A549 (cell line): Measurements from ENCODE around the gene RIOX2. TPM values are rescaled to one million over a fixed set of nuclear protein-coding genes. Genes with fewer than 3 reads are reported as not detected.
A peak's percentile ranks its signal among the peaks of the same experiment; 100 is the strongest.

ENCODE experiments used
- ATAC-seq, 2 experiments: fragments of 200-7000 bp in 1 of 2; fragments of >200 bp in 1 of 2; cut with Nextera tagmentation in 1 of 2; cut with Tn5 transposase in 1 of 2; 3 replicates each; pipeline versions ENCODE4 v1.8.0 to v1.9.1; 2018 to 2020; ENCODE audit warnings: mild to moderate bottlenecking in 1 of 2, moderate library complexity in 1 of 2
- CTCF ChIA-PET: fragments of 300-600 bp; sonication (Branson Sonifier 250); formaldehyde crosslinking; extraction: SDS; loops from one replicate; lab custom pipeline; 2021; ENCODE audit warnings: antibody characterized with exemption, inconsistent platforms; lab: Yijun Ruan, JAX
- POLR2A ChIA-PET: fragments of 350-600 bp; formaldehyde crosslinking; extraction: SDS; loops from one replicate; lab custom pipeline; 2021; ENCODE audit warnings: antibody characterized with exemption, inconsistent platforms; lab: Yijun Ruan, JAX
- DNase-seq, 2 experiments: peaks; one replicate each; pipeline versions ENCODE4 v3.0.0 to v3.0.0-alpha.2; 2011 to 2016; ENCODE audit warnings: low read depth in 1 of 2, low spot score in 1 of 2
- FAIRE-seq: peaks from 2 replicates; lab custom pipeline; 2011; peaks lifted over from hg19 to GRCh38; lab: Jason Lieb, UNC
- H3K27ac ChIP-seq, 2 experiments: fragments of >200 bp; sonication (Bioruptor Twin); formaldehyde crosslinking; 3 replicates each; pipeline ENCODE4 v1.5.1; 2016 to 2017
- H3K4me1 ChIP-seq: fragments of >200 bp; sonication (Bioruptor Twin); formaldehyde crosslinking; 3 replicates; pipeline ENCODE4 v1.6.1; 2016
- H3K4me2 ChIP-seq: fragments of >200 bp; sonication (Bioruptor Twin); formaldehyde crosslinking; 3 replicates; pipeline ENCODE4 v1.6.1; 2016
- H3K4me3 ChIP-seq: fragments of >200 bp; sonication (Bioruptor Twin); formaldehyde crosslinking; 3 replicates; pipeline ENCODE4 v1.5.1; 2016
- H3K9me3 ChIP-seq: fragments of >200 bp; sonication (Bioruptor Twin); formaldehyde crosslinking; 3 replicates; pipeline ENCODE4 v1.6.1; 2016
- BHLHE40 ChIP-seq: IDR thresholded peaks from 2 replicates; pipeline ENCODE4 v1.6.1; 2012; ENCODE audit warnings: low read depth, low read length, inconsistent platforms
- CBX8 ChIP-seq: fragments of 200-600 bp; sonication (generic); IDR thresholded peaks from 2 replicates; pipeline ENCODE4 v1.6.1; 2016
- CTCF ChIP-seq: fragments of >200 bp; sonication (Bioruptor Twin); formaldehyde crosslinking; IDR thresholded peaks from 3 replicates; pipeline ENCODE4 v1.5.1; 2016
- EP300 ChIP-seq, 2 experiments: fragments of >200 bp; sonication (Bioruptor Twin); formaldehyde crosslinking; IDR thresholded peaks; 2 replicates in 1 of 2; 3 replicates in 1 of 2; pipeline ENCODE4 v1.6.1; 2016 to 2017
- FOSB ChIP-seq: fragments of 250-450 bp; sonication (Bioruptor Pico); IDR thresholded peaks from 2 replicates; pipeline ENCODE4 v1.5.0; 2020; ENCODE audit warnings: mild to moderate bottlenecking, moderate library complexity
- FOSL2 ChIP-seq, 2 experiments: fragments of 450-650 bp in 1 of 2; fragments of >200 bp in 1 of 2; sonication (Bioruptor Twin) in 1 of 2; formaldehyde crosslinking; IDR thresholded peaks; 2 replicates each; pipeline versions ENCODE4 v1.5.0 to v1.6.1; 2016 to 2020; ENCODE audit warnings: mild to moderate bottlenecking in 1 of 2, moderate library complexity in 1 of 2
- JUN ChIP-seq, 2 experiments: fragments of >200 bp; sonication (Bioruptor Twin); formaldehyde crosslinking; IDR thresholded peaks; 2 replicates in 1 of 2; 3 replicates in 1 of 2; pipeline ENCODE4 v1.6.1; 2016 to 2017
- JUNB ChIP-seq: fragments of >200 bp; sonication (Bioruptor Twin); formaldehyde crosslinking; IDR thresholded peaks from 2 replicates; pipeline ENCODE4 v1.6.1; 2016
- KDM5A ChIP-seq: fragments of 200-600 bp; sonication (generic); IDR thresholded peaks from 2 replicates; pipeline ENCODE4 v1.6.1; 2016; ENCODE audit warnings: antibody characterized with exemption, mild to moderate bottlenecking
- MAFK ChIP-seq: fragments of 450-650 bp; IDR thresholded peaks from 2 replicates; pipeline ENCODE4 v1.6.1; 2014; ENCODE audit not compliant: partially characterized antibody
- MYC ChIP-seq: IDR thresholded peaks from 2 replicates; pipeline ENCODE4 v1.6.1; 2012; ENCODE audit warnings: mild to moderate bottlenecking, inconsistent platforms, low read length, improper control_type of control experiment, borderline replicate concordance
- NR3C1 ChIP-seq: fragments of >200 bp; sonication (Bioruptor Twin); formaldehyde crosslinking; IDR thresholded peaks from 3 replicates; pipeline ENCODE4 v1.6.1; 2017
- PHF8 ChIP-seq: fragments of 200-600 bp; sonication (generic); IDR thresholded peaks from 2 replicates; pipeline ENCODE4 v1.6.1; 2016; ENCODE audit warnings: low read depth, mild to moderate bottlenecking, antibody characterized with exemption, moderate library complexity, borderline replicate concordance
- POLR2AphosphoS2 ChIP-seq: conservative IDR thresholded peaks from 2 replicates; pipeline ENCODE4 v1.6.1; 2012; ENCODE audit warnings: low read length, improper control_type of control experiment, inconsistent platforms
- RAD21 ChIP-seq, 2 experiments: fragments of >200 bp in 1 of 2; sonication (Bioruptor Twin) in 1 of 2; formaldehyde crosslinking in 1 of 2; IDR thresholded peaks in 1 of 2; conservative IDR thresholded peaks in 1 of 2; 2 replicates in 1 of 2; 3 replicates in 1 of 2; pipeline ENCODE4 v1.6.1; 2012 to 2018; ENCODE audit warnings: inconsistent platforms in 1 of 2
- REST ChIP-seq: fragments of 200-600 bp; sonication (generic); IDR thresholded peaks from 2 replicates; pipeline ENCODE4 v1.6.1; 2016; ENCODE audit warnings: antibody characterized with exemption, mild to moderate bottlenecking, moderate library complexity
- RFX5 ChIP-seq: fragments of 450-650 bp; IDR thresholded peaks from 2 replicates; pipeline ENCODE4 v1.7.1; 2014; ENCODE audit warnings: antibody characterized with exemption, mild to moderate bottlenecking, moderate library complexity
- RNF2 ChIP-seq: fragments of 200-600 bp; sonication (generic); IDR thresholded peaks from 2 replicates; pipeline ENCODE4 v1.6.1; 2016; ENCODE audit warnings: low read depth, mild to moderate bottlenecking, antibody characterized with exemption, moderate library complexity, borderline replicate concordance
- SREBF2 ChIP-seq: fragments of 450-650 bp; IDR thresholded peaks from 2 replicates; pipeline ENCODE4 v1.6.1; 2014; ENCODE audit warnings: mild to moderate bottlenecking, moderate library complexity
- TFCP2L1 ChIP-seq: fragments of 250-450 bp; sonication (Bioruptor Pico); IDR thresholded peaks from 2 replicates; pipeline ENCODE4 v1.5.0; 2021; ENCODE audit warnings: mild to moderate bottlenecking
- ZC3H11A ChIP-seq: fragments of 450-650 bp; IDR thresholded peaks from 2 replicates; pipeline ENCODE4 v1.6.1; 2014; ENCODE audit warnings: antibody characterized with exemption, mild to moderate bottlenecking
- ZFP36 ChIP-seq: fragments of 450-650 bp; IDR thresholded peaks from 2 replicates; pipeline ENCODE4 v1.6.1; 2014; ENCODE audit warnings: borderline replicate concordance; ENCODE audit not compliant: partially characterized antibody
- ZSCAN20 ChIP-seq: fragments of 250-450 bp; sonication (Bioruptor Pico); IDR thresholded peaks from 2 replicates; pipeline ENCODE4 v1.8.0; 2022; ENCODE audit warnings: mild to moderate bottlenecking, moderate library complexity
- WGBS: methylation state at CpG from one replicate; pipeline ENCODE4 v1.1.6; 2017; ENCODE audit errors: missing lambda C conversion rate; 5-methylcytosine and 5-hydroxymethylcytosine counted together
- polyA plus RNA-seq, 4 experiments: library from polyadenylated mRNA; depleted of rRNA in 3 of 4; stranded (reverse); fragments of >200 nt; fragmentation: RNase III in 1 of 4; extraction: RNeasy Plus Mini Kit Qiagen cat#74134 plus additional on column Dnase treatment in 1 of 4; gene quantifications; 2 replicates in 3 of 4; 3 replicates in 1 of 4; pipeline ENCODE4 v1.2.3, GENCODE V29; 2011 to 2017

RIOX2 gene
- polyA plus RNA-seq, 2 of the 4 experiments (the other 2 are of a cell fraction): 34.1 to 49.6 TPM

- ChIA-PET POLR2A (no interaction called here), CTCF (interaction anchor here (1.4 kb wide), 1 partner anchor 10 kb away, joined by 4 read pairs; no protein-coding TSS in a partner anchor)
- H3K27ac ChIP-seq: no peak overlapping the region
- H3K4me1 ChIP-seq: no peaks in the 10 kb centered on the region
- FAIRE-seq: no peak
- no peak for DNase-seq
- TF ChIP-seq ZSCAN20 (CRISPR knock-in tag): no peak
- TF ChIP-seq JUN (IDR thresholded peaks at IDR 0.05): no peak
- TF ChIP-seq FOSB (CRISPR knock-in tag): no peak
- no peak for TF ChIP-seq NR3C1
- no peak for TF ChIP-seq PHF8
- no peak for TF ChIP-seq FOSL2 (IDR thresholded peaks at IDR 0.05)
- TF ChIP-seq FOSL2 (CRISPR knock-in tag; IDR thresholded peaks at IDR 0.05): no peak
- no peak for TF ChIP-seq KDM5A
- ATAC-seq: no peak
- H3K4me3 ChIP-seq: no peak overlapping the region
- WGBS: 92% methylated on average over 1 of the region's 1 CpG
- H3K9me3 ChIP-seq: no peaks in the 10 kb centered on the region
- H3K4me2 ChIP-seq: no peak overlapping the region
These were observed 19.4 kb downstream of the RIOX2 start for GRCh38 chr3:97952872-97953271.

- CTCF ChIA-PET: interaction anchor here (0.6 to 1.4 kb wide), 3 partner anchors 9 to 158 kb away, joined by 3 to 4 read pairs (median 3); no protein-coding TSS in a partner anchor
- WGBS: 87% methylated on average over 3 of the region's 3 CpGs
- no peak overlapping the region for H3K4me2 ChIP-seq
These were observed 20.0 kb downstream of the RIOX2 start for GRCh38 chr3:97952280-97952679.

GRCh38 chr3:97950360-97950759, 21.9 kb downstream of the RIOX2 start:
- no peak for DNase-seq
- POLR2A ChIA-PET: interaction anchor here (1.0 kb wide), 1 partner anchor 21 kb away, joined by 3 read pairs; no protein-coding TSS in a partner anchor
- no peak overlapping the region for H3K27ac ChIP-seq
- TF ChIP-seq JUNB: no peak
- no peak for TF ChIP-seq SREBF2
- no peak for TF ChIP-seq EP300 (IDR thresholded peaks at IDR 0.05)
- no peak for TF ChIP-seq RAD21 (conservative IDR thresholded peaks at IDR 0.05 in 1 of 2, IDR thresholded peaks at IDR 0.05 in 1 of 2)
- TF ChIP-seq CTCF: no peak
- no peak for TF ChIP-seq ZC3H11A
- no peak for TF ChIP-seq MYC
- TF ChIP-seq NR3C1: no peak
- no peak for TF ChIP-seq BHLHE40
- TF ChIP-seq RNF2: no peak
- no peak for TF ChIP-seq ZFP36
- TF ChIP-seq CBX8: no peak
- TF ChIP-seq FOSB (CRISPR knock-in tag): no peak
- TF ChIP-seq POLR2AphosphoS2: no peak
- TF ChIP-seq TFCP2L1 (CRISPR knock-in tag): no peak
- TF ChIP-seq PHF8: no peak
- TF ChIP-seq REST: no peak
- TF ChIP-seq MAFK: no peak
- H3K4me3 ChIP-seq: no peak overlapping the region
- no peak for ATAC-seq
- no peaks in the 10 kb centered on the region for H3K4me1 ChIP-seq
- CTCF ChIA-PET: interaction anchor here (0.9 to 1.7 kb wide), 3 partner anchors 13 to 156 kb away, joined by 3 to 4 read pairs (median 3); no protein-coding TSS in a partner anchor
- no peak for FAIRE-seq
- no peaks in the 10 kb centered on the region for H3K9me3 ChIP-seq
- WGBS: 93% methylated on average over 3 of the region's 3 CpGs
- H3K4me2 ChIP-seq: no peak overlapping the region

More at GRCh38 chr3:97952280-97952679, 20.0 kb downstream of the RIOX2 start:
- TF ChIP-seq CBX8 (no peak), MAFK (no peak), RFX5 (no peak)
- POLR2A ChIA-PET: no interaction called here
- no peaks in the 10 kb centered on the region for H3K9me3 ChIP-seq
- H3K4me1 ChIP-seq: no peaks in the 10 kb centered on the region
- DNase-seq (no peak), ATAC-seq (peak in 1 of 2 experiments; percentile 53; a peak in 3 of 6 replicates), FAIRE-seq (no peak)
- H3K27ac ChIP-seq: no peak overlapping the region
- H3K4me3 ChIP-seq: no peak overlapping the region
